HG02588 (cell line): ENCODE results near the gene CCDC178.
"Not testable (repeated sequence)": the region's sequence is repeated elsewhere in the genome, so short reads cannot be mapped to it uniquely, and the experiment has no call there.

Source experiments
- ATAC-seq: cut with Tn5 transposase; IDR thresholded peaks from one replicate; pipeline ENCODE4 v1.9.1; 2021; ENCODE audit warnings: mild to moderate bottlenecking, moderate library complexity; ENCODE audit not compliant: unreplicated experiment

Gene CCDC178

DNA sequence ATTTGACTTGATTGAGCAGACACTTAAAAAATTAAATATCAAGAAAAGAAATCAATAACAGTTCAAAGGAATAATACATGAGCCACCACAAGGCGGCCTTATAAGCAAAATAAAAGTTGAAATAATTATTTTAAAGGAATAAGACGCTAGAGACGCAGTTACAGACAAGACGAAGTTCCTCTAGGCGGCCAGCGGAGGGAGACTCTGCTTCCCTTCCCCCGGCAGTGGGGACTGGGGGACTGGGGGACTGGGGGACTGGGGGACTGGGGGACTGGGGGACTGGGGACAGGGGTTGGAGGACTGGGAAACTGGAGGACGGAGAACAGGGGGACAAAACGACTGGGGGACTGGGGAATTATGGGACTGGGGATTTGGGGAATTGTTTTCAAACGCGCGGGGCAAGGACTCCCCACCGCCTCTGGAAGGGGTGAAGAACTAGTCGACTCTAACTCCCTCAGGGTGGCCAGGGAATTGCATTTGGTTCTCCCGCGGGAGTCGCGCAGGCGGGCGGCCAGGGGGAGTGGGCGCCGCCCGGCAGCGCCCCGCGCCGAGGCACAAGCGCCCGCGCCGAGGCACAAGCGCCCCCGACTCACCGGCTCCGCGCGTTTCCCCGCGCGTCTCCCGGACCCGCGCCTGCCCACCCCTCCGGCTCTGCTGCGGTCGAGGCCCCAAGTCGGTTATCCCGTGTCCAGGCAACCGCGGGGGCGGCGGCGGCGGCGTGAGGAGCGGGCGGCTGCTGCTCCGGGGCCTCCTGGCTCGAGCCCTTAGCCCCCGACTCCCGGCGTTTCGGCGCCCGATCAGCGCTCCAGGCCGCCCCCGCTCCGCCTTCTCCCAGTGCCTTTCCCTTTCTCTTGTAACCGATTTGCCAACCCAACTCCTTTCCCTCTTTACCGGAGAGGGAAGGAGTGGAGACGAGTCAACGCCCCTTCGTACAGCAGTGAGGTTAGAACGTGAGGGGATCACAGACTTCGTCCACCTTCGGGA, at the start of gene CCDC178:
Gene CCDC178, minus strand, starts transcription at position 662 of the 984 bp plus-strand sequence. CDS start 28,633 bp downstream, outside the sequence.
- no peak for ATAC-seq

DNA sequence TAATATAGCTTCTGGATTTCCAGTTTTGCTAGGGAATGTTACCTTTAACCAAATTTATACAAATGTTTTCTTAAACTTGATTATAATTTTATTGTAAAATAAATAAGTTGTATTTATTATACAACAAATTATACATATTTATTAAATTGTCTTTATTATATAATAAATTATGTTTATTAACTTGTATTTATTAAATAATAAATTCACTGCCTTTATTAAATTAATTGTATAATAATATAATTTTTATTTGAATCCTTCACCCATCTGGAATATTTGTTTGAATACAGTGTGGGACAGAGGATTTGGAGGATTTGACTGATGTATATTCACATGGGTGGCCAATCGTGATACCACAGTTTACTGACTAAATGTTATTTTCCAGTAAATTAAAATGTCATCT, 43.4 kb upstream of the CCDC178 start:
- no peak for ATAC-seq

DNA sequence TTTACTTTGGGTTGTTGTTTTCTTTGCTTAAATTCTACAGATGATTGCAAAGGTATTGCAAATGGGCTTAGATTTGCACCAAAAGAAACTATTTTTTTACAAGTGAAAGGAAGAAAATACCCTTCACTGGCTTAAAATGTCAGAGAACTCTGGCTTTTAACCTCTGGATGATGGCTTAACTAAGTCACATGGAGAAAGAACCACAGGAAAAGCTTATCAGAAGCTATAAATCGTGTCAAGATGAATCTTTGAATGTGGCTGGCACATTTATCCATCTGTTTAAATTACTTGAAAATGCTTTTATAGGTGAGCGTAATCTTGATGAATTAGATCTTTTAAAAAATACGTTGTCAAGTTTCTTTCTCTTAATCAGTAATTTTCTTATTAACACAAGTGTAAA, 32.0 kb upstream of the CCDC178 start:
- ATAC-seq: no peak

GRCh38 chr18:33470216-33470615, 29.7 kb upstream of the CCDC178 start:
- no peak for ATAC-seq

- ATAC-seq: no peak
These were observed 29.2 kb upstream of the CCDC178 start for GRCh38 chr18:33469699-33470098.

- ATAC-seq: no peak
These were observed 27.0 kb upstream of the CCDC178 start for GRCh38 chr18:33467531-33467930.

- ATAC-seq: no peak
These were observed 26.3 kb upstream of the CCDC178 start for GRCh38 chr18:33466822-33467221.

DNA sequence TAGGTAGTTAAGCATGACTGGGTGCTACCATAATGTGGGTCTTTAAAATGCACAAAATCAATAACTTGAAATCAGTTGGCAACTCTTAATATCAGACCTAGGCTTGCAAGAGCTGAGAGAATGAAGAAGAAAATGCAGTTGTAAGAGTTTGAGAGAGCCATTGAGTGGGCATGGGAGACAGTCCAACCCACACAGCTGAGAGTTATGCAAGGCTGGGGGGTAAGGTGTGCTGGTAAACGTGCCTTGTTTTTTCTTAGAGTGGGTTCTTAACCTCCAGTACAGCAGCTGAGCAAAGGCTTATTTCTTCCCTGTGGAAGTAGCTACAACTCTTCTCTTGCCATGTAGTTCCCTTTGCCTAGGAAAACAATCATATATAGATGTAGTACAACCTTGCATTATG, 20.2 kb upstream of the CCDC178 start:
- ATAC-seq: no peak

DNA sequence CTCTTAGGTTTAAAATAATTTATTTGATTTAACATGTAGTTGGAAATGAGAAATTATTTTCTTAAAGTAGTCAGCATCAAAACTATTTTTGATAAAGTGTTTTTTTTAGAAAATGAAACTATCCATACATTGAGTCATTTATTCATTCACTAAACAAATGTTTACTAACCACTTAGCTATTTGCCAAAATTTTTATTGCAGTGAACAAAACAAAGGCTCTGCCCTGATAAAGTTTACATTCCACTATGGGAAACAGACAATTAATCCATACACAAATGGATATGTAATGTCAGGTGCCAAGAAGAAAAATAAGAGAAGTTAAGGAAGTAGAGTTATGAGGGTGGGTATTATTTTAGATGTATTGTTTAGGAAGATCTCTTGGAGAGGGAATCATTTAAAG, 19.1 kb upstream of the CCDC178 start:
- ATAC-seq: no peak

DNA sequence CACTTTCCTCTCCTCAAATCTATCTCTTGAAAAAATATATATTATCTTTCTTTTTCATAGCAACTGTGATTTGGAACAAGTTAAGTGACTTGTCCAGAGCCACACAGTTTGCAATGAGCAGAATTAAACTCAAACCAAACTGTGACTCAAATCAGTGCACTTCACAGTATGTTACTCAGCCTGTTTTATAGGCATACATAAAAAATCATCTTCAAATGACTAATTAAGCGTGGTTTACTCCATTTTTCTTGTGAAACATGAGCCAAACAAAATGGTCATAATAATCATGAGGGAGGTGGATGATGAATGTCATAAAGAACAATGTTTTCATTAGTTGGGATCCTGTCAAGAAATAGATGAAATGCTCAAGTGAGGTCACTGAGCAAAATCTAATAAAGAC, 6.1 kb upstream of the CCDC178 start:
- no peak for ATAC-seq

DNA sequence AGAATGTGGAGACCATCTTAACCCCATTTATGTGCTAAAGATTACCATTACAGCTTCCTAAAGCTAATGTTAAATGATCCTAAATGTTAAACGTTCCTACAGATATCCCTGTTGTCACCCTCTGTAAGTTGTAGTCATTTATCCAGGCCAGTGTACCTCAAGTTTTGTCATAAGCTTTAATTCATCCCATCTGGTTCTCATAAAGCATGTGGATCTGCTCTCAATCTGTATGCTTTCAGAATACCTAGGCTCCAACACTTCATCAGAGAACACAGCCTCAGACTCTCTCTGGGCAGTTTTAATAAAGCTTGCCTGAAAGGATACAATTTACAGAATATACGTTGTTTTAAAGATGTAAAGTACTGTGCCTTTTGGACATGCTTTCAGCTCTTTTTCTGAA, 4.2 kb upstream of the CCDC178 start:
- ATAC-seq: no peak

DNA sequence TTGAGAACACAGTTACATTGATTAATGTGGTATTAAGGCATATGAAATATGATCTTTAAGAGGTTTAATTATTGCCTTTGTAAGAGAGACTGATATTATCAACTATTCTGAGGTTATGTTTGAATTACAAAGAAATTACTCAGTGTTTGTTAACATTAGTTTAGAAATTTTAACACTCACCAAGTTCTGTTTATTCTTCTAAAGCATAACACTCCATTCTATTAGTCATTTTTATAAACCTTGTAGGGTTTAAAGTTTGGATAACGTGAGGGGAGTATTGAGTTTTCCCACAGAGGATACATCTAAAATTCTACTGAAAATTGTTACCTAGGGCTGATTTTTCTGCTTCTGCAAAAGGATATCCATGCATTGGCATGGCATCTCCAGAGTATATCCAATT, 7.7 kb downstream of the CCDC178 start:
- ATAC-seq: no peak

GRCh38 chr18:33427549-33427948, 13.0 kb downstream of the CCDC178 start:
- no peak for ATAC-seq

DNA sequence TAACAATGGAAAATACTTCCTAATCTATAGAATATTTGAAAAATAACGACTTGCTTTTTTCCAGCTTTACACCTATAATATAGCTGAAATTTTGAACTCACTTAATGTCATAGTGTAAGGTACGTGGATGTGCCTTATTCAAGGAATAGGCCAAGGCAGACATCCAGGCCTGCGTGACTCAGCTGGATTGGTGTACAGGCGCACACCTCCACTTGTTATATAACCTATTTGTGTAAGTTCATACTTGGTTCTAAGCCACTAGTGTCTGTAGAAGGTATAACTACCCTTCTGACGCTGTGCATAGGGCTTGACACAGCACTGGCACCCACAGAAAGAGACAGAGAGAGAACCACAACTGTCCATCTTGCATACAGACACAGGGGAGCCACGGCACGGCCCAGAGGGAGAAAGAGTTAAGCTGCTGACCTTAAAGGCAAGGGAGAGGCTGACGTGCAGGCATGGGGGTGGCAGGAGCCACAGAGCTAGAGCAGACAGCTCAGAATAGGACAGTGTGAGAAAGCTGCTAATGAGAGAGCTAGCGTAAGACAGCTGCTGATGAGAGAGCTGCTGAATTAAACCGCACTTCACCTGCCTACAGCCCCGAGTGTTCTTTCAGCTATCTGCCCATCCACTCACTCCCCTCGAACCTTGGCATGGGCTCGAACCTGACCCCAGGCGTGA, 16.1 kb downstream of the CCDC178 start:
- no peak for ATAC-seq

DNA sequence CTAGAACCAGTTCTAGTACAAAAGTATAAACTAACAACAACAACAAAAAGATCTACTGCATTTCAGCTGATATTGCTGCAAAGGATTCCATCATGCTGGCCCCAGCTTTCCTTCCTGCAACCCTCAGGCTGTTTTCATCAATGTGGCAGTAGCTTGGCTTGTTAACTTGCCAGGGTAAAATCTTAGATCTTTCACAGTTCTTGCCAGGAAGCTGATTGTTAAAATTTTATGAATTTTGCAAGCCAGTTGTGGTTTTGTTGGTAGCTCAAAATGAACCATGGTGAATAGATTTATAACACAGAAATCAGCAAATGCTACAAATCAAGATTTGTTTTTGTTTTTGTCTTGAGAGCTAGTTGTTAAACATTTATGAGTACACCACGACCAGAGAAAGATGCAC, 19.3 kb downstream of the CCDC178 start:
- no peak for ATAC-seq

- no peak for ATAC-seq
These were observed 36.2 kb downstream of the CCDC178 start for GRCh38 chr18:33404244-33404873.

DNA sequence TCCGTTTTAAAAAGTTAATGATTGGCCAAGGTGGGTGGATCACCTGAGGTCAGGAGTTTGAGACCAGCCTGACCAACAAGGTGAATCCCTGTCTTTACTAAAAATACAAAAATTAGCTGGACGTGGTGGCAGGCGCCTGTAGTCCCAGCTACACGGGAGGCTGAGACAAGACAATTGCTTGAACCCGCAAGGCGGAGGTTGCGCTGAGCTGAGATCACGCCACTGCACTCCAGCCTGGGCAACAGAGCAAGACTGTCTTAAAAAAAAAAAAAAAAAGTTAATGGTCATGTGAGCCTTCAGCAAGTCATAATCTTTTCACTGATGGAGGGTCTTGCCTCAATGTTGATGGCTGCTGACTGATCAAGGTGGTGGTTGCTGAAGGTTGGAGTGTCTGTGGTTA, 41.6 kb downstream of the CCDC178 start:
- ATAC-seq: not testable (repeated sequence)

GRCh38 chr18:33375829-33376228, 64.7 kb downstream of the CCDC178 start:
- no peak for ATAC-seq

GRCh38 chr18:33372442-33372841, 68.1 kb downstream of the CCDC178 start:
- no peak for ATAC-seq

DNA sequence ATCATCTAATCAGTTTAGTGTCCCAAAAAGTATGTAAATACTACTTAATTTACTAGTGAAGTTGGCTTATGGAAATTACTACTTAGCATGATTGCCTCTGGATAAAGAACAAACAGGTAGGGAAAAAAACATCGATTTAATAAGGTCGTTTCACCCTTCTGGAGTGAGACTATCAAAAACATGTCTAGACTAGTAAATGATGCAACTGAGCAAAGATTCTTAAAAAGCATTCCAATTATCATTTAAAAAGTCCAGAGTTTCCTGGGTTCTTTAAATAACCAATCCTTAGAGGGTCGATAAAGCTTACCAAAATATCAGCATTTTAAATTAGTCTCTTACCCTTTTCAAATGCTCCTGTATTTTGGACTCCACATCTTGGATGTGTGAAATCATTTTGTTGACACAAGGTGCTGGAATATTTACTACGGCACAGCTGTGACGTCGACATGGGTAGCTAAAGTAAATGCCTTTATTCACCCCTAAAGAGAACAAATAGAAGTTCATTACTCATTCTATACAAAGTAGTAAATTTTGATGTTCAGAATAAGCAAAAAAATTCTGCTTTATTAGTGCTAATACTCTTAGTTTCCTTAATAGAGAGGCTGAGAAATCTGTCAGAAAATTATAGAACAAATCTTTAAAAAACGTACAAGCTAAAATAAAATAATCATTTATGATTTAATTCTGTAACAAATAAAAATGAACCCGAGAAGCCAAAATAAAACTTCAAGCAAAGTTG, 70.6 kb downstream of the CCDC178 start:
- no peak for ATAC-seq

- no peak for ATAC-seq
These were observed 83.8 kb downstream of the CCDC178 start for GRCh38 chr18:33356735-33357134.
